HepG2 (cell line): ENCODE data around the gene PCDHGA5. TPM values are rescaled to one million over a fixed set of nuclear protein-coding genes. Genes with fewer than 3 reads are reported as not detected.
A peak's percentile ranks its signal among the peaks of the same experiment; 100 is the strongest.

Source experiments
- IRX3 ChIP-seq: sonication (generic); formaldehyde crosslinking; IDR thresholded peaks from 2 replicates; pipeline ENCODE4 v1.8.1; 2023; ENCODE audit warnings: mild to moderate bottlenecking, low read depth, missing genetic modification reagents, borderline replicate concordance
- KLF12 ChIP-seq: sonication (generic); formaldehyde crosslinking; IDR thresholded peaks from 2 replicates; pipeline ENCODE4 v1.4.0; 2020; ENCODE audit warnings: missing genetic modification reagents, borderline replicate concordance
- MAX ChIP-seq: IDR thresholded peaks from 2 replicates; pipeline ENCODE4 v1.6.1; 2012; ENCODE audit warnings: inconsistent platforms
- MTA1 ChIP-seq: sonication (generic); formaldehyde crosslinking; IDR thresholded peaks from 2 replicates; pipeline ENCODE4 v1.4.0; 2020; ENCODE audit warnings: missing genetic modification reagents, mild to moderate bottlenecking, borderline replicate concordance
- ZNF282 ChIP-seq: fragments of 450-650 bp; IDR thresholded peaks from 2 replicates; pipeline ENCODE4 v1.6.1; 2018; ENCODE audit not compliant: partially characterized antibody
- ZNF75D ChIP-seq: sonication (generic); formaldehyde crosslinking; IDR thresholded peaks from 2 replicates; pipeline ENCODE4 v1.8.1; 2023; ENCODE audit warnings: missing genetic modification reagents, mild to moderate bottlenecking, borderline replicate concordance
- ZNF780A ChIP-seq: sonication (generic); formaldehyde crosslinking; IDR thresholded peaks from 2 replicates; pipeline ENCODE4 v1.8.0; 2022; ENCODE audit warnings: mild to moderate bottlenecking, missing genetic modification reagents, moderate library complexity
- polyA plus RNA-seq, 8 experiments: library from polyadenylated mRNA; depleted of rRNA in 3 of 8; stranded (reverse) in 7 of 8; unstranded in 1 of 8; fragments of >200 nt; fragmentation: Illumina TruSeq in 4 of 8; extraction: Trizol in 4 of 8; gene quantifications; 2 replicates each; pipeline versions ENCODE4 v1.2.1 to v1.2.3, GENCODE V29; 2011 to 2016; ENCODE audit warnings: low read depth in 4 of 8, missing spikeins in 1 of 8, mixed read lengths in 1 of 8; ENCODE audit not compliant: insufficient read depth in 1 of 8
- total RNA-seq, 5 experiments: library from RNA; depleted of rRNA; stranded (reverse); fragments of >200 nt; fragmentation: Illumina TruSeq; extraction: Trizol; gene quantifications; 2 replicates each; pipeline ENCODE4 v1.2.3, GENCODE V29; 2016; ENCODE audit warnings: low read depth in 1 of 5
- TF ChIP-seq, protein P1 (sequence below): sonication (generic); formaldehyde crosslinking; IDR thresholded peaks from 2 replicates; pipeline ENCODE4 v1.5.0; 2020; ENCODE audit warnings: mild to moderate bottlenecking, missing genetic modification reagents, borderline replicate concordance
- TF ChIP-seq, protein P2 (sequence below): sonication (generic); formaldehyde crosslinking; IDR thresholded peaks from 2 replicates; pipeline ENCODE4 v1.4.0; 2020; ENCODE audit warnings: missing genetic modification reagents, borderline replicate concordance
- TF ChIP-seq, protein P3 (sequence below): sonication (generic); formaldehyde crosslinking; IDR thresholded peaks from 2 replicates; pipeline ENCODE4 v1.4.0; 2020; ENCODE audit warnings: missing genetic modification reagents, borderline replicate concordance
- TF ChIP-seq, protein P4 (sequence below): sonication (generic); formaldehyde crosslinking; IDR thresholded peaks from 2 replicates; pipeline ENCODE4 v1.4.0; 2020; ENCODE audit warnings: missing genetic modification reagents, borderline replicate concordance

Gene PCDHGA5
- total and polyA plus RNA-seq, 2 of the 13 experiments (the other 11 are each of a cell fraction or from before 2014, with no cell fraction given) = 0.27 to 0.32 TPM

DNA sequence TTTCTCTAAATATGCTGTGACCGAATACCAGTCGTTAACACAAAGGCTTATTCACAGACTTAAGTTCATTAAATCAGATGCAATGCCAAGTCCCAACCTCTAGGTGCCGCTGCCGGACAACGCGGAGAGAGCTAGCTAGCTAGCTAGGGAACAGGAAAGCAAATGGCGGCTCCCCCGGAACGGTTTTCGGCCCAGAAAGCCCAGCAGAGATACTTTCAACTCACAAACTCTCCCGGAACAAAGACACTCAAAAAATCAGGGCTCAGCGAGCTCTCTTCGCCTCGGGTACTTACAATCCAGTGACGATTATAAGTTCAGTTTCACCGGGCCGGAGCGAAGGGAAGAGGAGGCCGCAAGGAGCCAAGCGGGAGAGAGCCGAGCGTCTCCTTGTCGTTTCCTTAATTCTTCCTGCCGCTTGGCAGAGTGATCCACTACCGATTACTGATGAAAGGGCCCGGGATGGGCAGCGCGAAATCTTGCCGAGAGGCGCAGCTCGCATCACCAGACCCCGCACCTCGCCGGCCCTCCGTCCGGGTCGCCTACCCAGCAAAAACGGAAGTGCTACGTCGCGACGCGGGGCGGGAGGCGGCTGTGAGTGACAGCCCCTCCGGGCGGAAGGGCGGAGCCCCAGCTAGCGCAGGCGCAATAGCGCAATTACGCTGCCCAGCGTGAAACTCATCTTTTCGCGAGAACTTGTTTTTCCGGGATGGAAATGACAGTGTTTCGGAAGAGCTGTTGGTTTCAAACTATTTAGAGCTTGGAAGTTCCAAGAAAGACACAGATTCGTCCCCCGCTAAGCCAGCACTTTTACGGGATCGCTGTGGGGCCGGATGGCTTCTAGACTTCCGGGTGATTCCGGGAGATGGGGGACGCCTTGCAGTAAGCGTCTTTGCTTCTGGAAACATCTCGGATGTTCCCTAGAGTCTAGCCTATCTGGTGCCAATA lies 43.5 kb upstream of the PCDHGA5 start, which contains the start of gene TAF7 (continued):
- TF ChIP-seq, protein P1, sequence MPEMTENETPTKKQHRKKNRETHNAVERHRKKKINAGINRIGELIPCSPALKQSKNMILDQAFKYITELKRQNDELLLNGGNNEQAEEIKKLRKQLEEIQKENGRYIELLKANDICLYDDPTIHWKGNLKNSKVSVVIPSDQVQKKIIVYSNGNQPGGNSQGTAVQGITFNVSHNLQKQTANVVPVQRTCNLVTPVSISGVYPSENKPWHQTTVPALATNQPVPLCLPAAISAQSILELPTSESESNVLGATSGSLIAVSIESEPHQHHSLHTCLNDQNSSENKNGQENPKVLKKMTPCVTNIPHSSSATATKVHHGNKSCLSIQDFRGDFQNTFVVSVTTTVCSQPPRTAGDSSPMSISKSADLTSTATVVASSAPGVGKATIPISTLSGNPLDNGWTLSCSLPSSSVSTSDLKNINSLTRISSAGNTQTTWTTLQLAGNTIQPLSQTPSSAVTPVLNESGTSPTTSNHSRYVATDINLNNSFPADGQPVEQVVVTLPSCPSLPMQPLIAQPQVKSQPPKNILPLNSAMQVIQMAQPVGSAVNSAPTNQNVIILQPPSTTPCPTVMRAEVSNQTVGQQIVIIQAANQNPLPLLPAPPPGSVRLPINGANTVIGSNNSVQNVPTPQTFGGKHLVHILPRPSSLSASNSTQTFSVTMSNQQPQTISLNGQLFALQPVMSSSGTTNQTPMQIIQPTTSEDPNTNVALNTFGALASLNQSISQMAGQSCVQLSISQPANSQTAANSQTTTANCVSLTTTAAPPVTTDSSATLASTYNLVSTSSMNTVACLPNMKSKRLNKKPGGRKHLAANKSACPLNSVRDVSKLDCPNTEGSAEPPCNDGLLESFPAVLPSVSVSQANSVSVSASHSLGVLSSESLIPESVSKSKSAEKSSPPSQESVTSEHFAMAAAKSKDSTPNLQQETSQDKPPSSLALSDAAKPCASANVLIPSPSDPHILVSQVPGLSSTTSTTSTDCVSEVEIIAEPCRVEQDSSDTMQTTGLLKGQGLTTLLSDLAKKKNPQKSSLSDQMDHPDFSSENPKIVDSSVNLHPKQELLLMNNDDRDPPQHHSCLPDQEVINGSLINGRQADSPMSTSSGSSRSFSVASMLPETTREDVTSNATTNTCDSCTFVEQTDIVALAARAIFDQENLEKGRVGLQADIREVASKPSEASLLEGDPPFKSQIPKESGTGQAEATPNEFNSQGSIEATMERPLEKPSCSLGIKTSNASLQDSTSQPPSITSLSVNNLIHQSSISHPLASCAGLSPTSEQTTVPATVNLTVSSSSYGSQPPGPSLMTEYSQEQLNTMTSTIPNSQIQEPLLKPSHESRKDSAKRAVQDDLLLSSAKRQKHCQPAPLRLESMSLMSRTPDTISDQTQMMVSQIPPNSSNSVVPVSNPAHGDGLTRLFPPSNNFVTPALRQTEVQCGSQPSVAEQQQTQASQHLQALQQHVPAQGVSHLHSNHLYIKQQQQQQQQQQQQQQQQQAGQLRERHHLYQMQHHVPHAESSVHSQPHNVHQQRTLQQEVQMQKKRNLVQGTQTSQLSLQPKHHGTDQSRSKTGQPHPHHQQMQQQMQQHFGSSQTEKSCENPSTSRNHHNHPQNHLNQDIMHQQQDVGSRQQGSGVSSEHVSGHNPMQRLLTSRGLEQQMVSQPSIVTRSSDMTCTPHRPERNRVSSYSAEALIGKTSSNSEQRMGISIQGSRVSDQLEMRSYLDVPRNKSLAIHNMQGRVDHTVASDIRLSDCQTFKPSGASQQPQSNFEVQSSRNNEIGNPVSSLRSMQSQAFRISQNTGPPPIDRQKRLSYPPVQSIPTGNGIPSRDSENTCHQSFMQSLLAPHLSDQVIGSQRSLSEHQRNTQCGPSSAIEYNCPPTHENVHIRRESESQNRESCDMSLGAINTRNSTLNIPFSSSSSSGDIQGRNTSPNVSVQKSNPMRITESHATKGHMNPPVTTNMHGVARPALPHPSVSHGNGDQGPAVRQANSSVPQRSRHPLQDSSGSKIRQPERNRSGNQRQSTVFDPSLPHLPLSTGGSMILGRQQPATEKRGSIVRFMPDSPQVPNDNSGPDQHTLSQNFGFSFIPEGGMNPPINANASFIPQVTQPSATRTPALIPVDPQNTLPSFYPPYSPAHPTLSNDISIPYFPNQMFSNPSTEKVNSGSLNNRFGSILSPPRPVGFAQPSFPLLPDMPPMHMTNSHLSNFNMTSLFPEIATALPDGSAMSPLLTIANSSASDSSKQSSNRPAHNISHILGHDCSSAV (CRISPR knock-in tag) = no peak
- peak; percentile 67; the same call in 1 of the 2 replicates for TF ChIP-seq KLF12 (CRISPR knock-in tag)
- TF ChIP-seq IRX3 (CRISPR knock-in tag) = peak; percentile 83; the same call in 1 of the 2 replicates
- TF ChIP-seq ZNF75D (CRISPR knock-in tag) = peak; percentile 71; the same call in 1 of the 2 replicates
- TF ChIP-seq, protein P2, sequence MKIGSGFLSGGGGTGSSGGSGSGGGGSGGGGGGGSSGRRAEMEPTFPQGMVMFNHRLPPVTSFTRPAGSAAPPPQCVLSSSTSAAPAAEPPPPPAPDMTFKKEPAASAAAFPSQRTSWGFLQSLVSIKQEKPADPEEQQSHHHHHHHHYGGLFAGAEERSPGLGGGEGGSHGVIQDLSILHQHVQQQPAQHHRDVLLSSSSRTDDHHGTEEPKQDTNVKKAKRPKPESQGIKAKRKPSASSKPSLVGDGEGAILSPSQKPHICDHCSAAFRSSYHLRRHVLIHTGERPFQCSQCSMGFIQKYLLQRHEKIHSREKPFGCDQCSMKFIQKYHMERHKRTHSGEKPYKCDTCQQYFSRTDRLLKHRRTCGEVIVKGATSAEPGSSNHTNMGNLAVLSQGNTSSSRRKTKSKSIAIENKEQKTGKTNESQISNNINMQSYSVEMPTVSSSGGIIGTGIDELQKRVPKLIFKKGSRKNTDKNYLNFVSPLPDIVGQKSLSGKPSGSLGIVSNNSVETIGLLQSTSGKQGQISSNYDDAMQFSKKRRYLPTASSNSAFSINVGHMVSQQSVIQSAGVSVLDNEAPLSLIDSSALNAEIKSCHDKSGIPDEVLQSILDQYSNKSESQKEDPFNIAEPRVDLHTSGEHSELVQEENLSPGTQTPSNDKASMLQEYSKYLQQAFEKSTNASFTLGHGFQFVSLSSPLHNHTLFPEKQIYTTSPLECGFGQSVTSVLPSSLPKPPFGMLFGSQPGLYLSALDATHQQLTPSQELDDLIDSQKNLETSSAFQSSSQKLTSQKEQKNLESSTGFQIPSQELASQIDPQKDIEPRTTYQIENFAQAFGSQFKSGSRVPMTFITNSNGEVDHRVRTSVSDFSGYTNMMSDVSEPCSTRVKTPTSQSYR = no peak
- TF ChIP-seq MTA1 (CRISPR knock-in tag) = peak; percentile 36; the same call in 1 of the 2 replicates
- TF ChIP-seq MAX = peak; percentile 76
- TF ChIP-seq, protein P3, sequence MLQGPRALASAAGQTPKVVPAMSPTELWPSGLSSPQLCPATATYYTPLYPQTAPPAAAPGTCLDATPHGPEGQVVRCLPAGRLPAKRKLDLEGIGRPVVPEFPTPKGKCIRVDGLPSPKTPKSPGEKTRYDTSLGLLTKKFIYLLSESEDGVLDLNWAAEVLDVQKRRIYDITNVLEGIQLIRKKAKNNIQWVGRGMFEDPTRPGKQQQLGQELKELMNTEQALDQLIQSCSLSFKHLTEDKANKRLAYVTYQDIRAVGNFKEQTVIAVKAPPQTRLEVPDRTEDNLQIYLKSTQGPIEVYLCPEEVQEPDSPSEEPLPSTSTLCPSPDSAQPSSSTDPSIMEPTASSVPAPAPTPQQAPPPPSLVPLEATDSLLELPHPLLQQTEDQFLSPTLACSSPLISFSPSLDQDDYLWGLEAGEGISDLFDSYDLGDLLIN (CRISPR knock-in tag) = peak; percentile 73; the same call in 1 of the 2 replicates
- no peak for TF ChIP-seq ZNF282
- TF ChIP-seq ZNF780A = peak; percentile 86; the same call in 1 of the 2 replicates
- TF ChIP-seq, protein P4, sequence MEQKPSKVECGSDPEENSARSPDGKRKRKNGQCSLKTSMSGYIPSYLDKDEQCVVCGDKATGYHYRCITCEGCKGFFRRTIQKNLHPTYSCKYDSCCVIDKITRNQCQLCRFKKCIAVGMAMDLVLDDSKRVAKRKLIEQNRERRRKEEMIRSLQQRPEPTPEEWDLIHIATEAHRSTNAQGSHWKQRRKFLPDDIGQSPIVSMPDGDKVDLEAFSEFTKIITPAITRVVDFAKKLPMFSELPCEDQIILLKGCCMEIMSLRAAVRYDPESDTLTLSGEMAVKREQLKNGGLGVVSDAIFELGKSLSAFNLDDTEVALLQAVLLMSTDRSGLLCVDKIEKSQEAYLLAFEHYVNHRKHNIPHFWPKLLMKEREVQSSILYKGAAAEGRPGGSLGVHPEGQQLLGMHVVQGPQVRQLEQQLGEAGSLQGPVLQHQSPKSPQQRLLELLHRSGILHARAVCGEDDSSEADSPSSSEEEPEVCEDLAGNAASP (CRISPR knock-in tag) = 0 out of 2 replicates have a peak, but pooled peaks have one; percentile 11
